WTC11 (cell line): ENCODE measurements around the gene C3orf70. TPM values are rescaled to one million over a fixed set of nuclear protein-coding genes. Genes with fewer than 3 reads are reported as not detected.

Experiments
- ATAC-seq: fragments of 200-7000 bp; cut with Tn5 transposase; 2 replicates; pipeline ENCODE4 v1.10.0; 2021; ENCODE audit warnings: mild to moderate bottlenecking, moderate library complexity
- CTCF ChIA-PET: fragments of 300-600 bp; sonication (Branson Sonifier 250); formaldehyde crosslinking; loops from one replicate; lab custom pipeline; 2021; ENCODE audit warnings: antibody characterized with exemption; lab: Charles Lee
- POLR2A ChIA-PET: fragments of 350-600 bp; sonication (Branson Sonifier 250); formaldehyde crosslinking; loops from one replicate; lab custom pipeline; 2021; ENCODE audit warnings: antibody characterized with exemption; lab: Charles Lee
- DNase-seq: peaks from one replicate; pipeline ENCODE4 v3.0.0; 2021; ENCODE audit warnings: low spot score
- H3K27ac Mint-ChIP-seq: 2 replicates; pipeline ENCODE4 v1.8.0; 2021; ENCODE audit warnings: mixed read lengths
- H3K27me3 Mint-ChIP-seq: 2 replicates; pipeline ENCODE4 v1.8.0; 2021; ENCODE audit warnings: low read depth, mild to moderate bottlenecking, moderate library complexity, mixed read lengths
- H3K36me3 Mint-ChIP-seq: 2 replicates; pipeline ENCODE4 v1.8.0; 2021; ENCODE audit warnings: mixed read lengths
- H3K4me1 Mint-ChIP-seq: 2 replicates; pipeline ENCODE4 v1.8.0; 2022; ENCODE audit warnings: mixed read lengths
- H3K4me3 Mint-ChIP-seq: 2 replicates; pipeline ENCODE4 v1.8.0; 2021; ENCODE audit warnings: mild to moderate bottlenecking, moderate library complexity, mixed read lengths
- H3K9me3 Mint-ChIP-seq: 2 replicates; pipeline ENCODE4 v1.8.0; 2021; ENCODE audit warnings: mixed read lengths
- AFF4 ChIP-seq: sonication (generic); formaldehyde crosslinking; IDR thresholded peaks from 2 replicates; pipeline ENCODE4 v1.8.1; 2023; ENCODE audit warnings: mild to moderate bottlenecking, missing genetic modification reagents, borderline replicate concordance
- ARID4B ChIP-seq: sonication (generic); formaldehyde crosslinking; IDR thresholded peaks from 2 replicates; pipeline ENCODE4 v1.8.0; 2023; ENCODE audit warnings: missing genetic modification reagents, mild to moderate bottlenecking, borderline replicate concordance
- E2F5 ChIP-seq: sonication (generic); formaldehyde crosslinking; IDR thresholded peaks from 2 replicates; pipeline ENCODE4 v1.8.1; 2022; ENCODE audit warnings: mild to moderate bottlenecking, moderate library complexity, missing genetic modification reagents
- ERG ChIP-seq: fragments of 250-450 bp; sonication (Bioruptor Pico); IDR thresholded peaks from 2 replicates; pipeline ENCODE4 v1.8.0; 2021; ENCODE audit warnings: mild to moderate bottlenecking
- ESRRA ChIP-seq: sonication (generic); formaldehyde crosslinking; IDR thresholded peaks from 2 replicates; pipeline ENCODE4 v1.8.1; 2022; ENCODE audit warnings: mild to moderate bottlenecking, missing genetic modification reagents, borderline replicate concordance
- FOXK1 ChIP-seq: sonication (generic); formaldehyde crosslinking; IDR thresholded peaks from 2 replicates; pipeline ENCODE4 v1.8.0; 2022; ENCODE audit warnings: mild to moderate bottlenecking, moderate library complexity, missing genetic modification reagents
- FOXP4 ChIP-seq: sonication (generic); formaldehyde crosslinking; IDR thresholded peaks from 2 replicates; pipeline ENCODE4 v1.8.0; 2022; ENCODE audit warnings: mild to moderate bottlenecking, missing genetic modification reagents
- JUN ChIP-seq: sonication (generic); formaldehyde crosslinking; IDR thresholded peaks from 2 replicates; pipeline ENCODE4 v1.8.0; 2023; ENCODE audit warnings: mild to moderate bottlenecking, missing genetic modification reagents
- MYBL2 ChIP-seq: sonication (generic); formaldehyde crosslinking; IDR thresholded peaks from 2 replicates; pipeline ENCODE4 v1.8.1; 2023; ENCODE audit warnings: mild to moderate bottlenecking, moderate library complexity, missing genetic modification reagents
- TP53 ChIP-seq: sonication (generic); formaldehyde crosslinking; IDR thresholded peaks from 2 replicates; pipeline ENCODE4 v1.8.1; 2023; ENCODE audit warnings: mild to moderate bottlenecking, missing genetic modification reagents
- USF2 ChIP-seq: sonication (generic); formaldehyde crosslinking; IDR thresholded peaks from 2 replicates; pipeline ENCODE4 v1.8.1; 2023; ENCODE audit warnings: mild to moderate bottlenecking, missing genetic modification reagents, moderate library complexity
- ZNF281 ChIP-seq: sonication (generic); formaldehyde crosslinking; IDR thresholded peaks from 2 replicates; pipeline ENCODE4 v1.8.0; 2023; ENCODE audit warnings: mild to moderate bottlenecking, missing genetic modification reagents
- ZNF396 ChIP-seq: fragments of 250-450 bp; sonication (Bioruptor Pico); IDR thresholded peaks from 2 replicates; pipeline ENCODE4 v1.8.0; 2021; ENCODE audit warnings: mild to moderate bottlenecking, moderate library complexity, borderline replicate concordance
- ZNF416 ChIP-seq: fragments of 250-450 bp; sonication (Bioruptor Pico); IDR thresholded peaks from 2 replicates; pipeline ENCODE4 v1.9.0; 2021; ENCODE audit warnings: mild to moderate bottlenecking, inconsistent platforms
- ZNF423 ChIP-seq: fragments of 250-450 bp; sonication (Bioruptor Pico); IDR thresholded peaks from 2 replicates; pipeline ENCODE4 v2.1.2; 2022; ENCODE audit warnings: mild to moderate bottlenecking, moderate library complexity
- ZNF512 ChIP-seq: sonication (generic); formaldehyde crosslinking; IDR thresholded peaks from 2 replicates; pipeline ENCODE4 v1.8.1; 2022; ENCODE audit warnings: missing genetic modification reagents, borderline replicate concordance
- total RNA-seq: library from RNA; stranded (reverse); gene quantifications from 3 replicates; pipeline ENCODE4 v1.2.3, GENCODE V29; 2021

The C3orf70 gene
- total RNA-seq, 1 experiment from 2014 or later: 0.70 TPM

- TF ChIP-seq ERG: no peak
- no peak; the same call in 1 of the 2 replicates for TF ChIP-seq FOXK1 (CRISPR knock-in tag)
- no peak for TF ChIP-seq ZNF396 (CRISPR knock-in tag)
- TF ChIP-seq TP53 (CRISPR knock-in tag): peak; percentile 35; the same call in 1 of the 2 replicates
- peak; percentile 70; the same call in 1 of the 2 replicates for TF ChIP-seq FOXP4 (CRISPR knock-in tag)
- no peak for TF ChIP-seq ZNF512 (CRISPR knock-in tag)
- TF ChIP-seq ZNF423: no peak
- 0 out of 2 replicates have a peak, but pooled peaks have one; percentile 52 for TF ChIP-seq ARID4B (CRISPR knock-in tag)
- TF ChIP-seq ESRRA: peak; percentile 44; the same call in 1 of the 2 replicates
- TF ChIP-seq E2F5 (CRISPR knock-in tag): peak; percentile 49; the same call in 1 of the 2 replicates
Measured at GRCh38 chr3:185153171-185153771, 411 bp upstream of the C3orf70 start (continued).

GRCh38 chr3:185151964-185152409 lies 873 bp downstream of the C3orf70 start:
- H3K4me1 Mint-ChIP-seq: peaks cover 7% of the 10 kb centered on the region
- ATAC-seq (no peak), DNase-seq (no peak)
- peaks cover 43% of the 10 kb centered on the region for H3K27me3 Mint-ChIP-seq
- POLR2A ChIA-PET: interaction anchor here (0.5 kb wide), 1 partner anchor 141 kb away, joined by 4 read pairs; no protein-coding TSS in a partner anchor
- no peaks in the 10 kb centered on the region for H3K9me3 Mint-ChIP-seq
- no peaks in the 10 kb centered on the region for H3K36me3 Mint-ChIP-seq
- no peak overlapping the region for H3K27ac Mint-ChIP-seq
- TF ChIP-seq JUN (no peak), FOXK1 (CRISPR knock-in tag) (no peak), AFF4 (CRISPR knock-in tag) (no peak), ZNF281 (no peak), USF2 (CRISPR knock-in tag) (no peak), MYBL2 (no peak), ZNF416 (CRISPR knock-in tag) (no peak)
- CTCF ChIA-PET: interaction anchor here (0.7 to 1.9 kb wide), 6 partner anchors 25 to 611 kb away, joined by 3 to 6 read pairs (median 3); no protein-coding TSS in a partner anchor
- peak overlapping the region; percentile 75 for H3K4me3 Mint-ChIP-seq
